HL-60 (cell line): Measurements from ENCODE around the gene ATOX1.

ENCODE experiments used
- TF ChIP-seq, protein P1 (sequence below): IDR thresholded peaks from one replicate; pipeline ENCODE4 v1.5.1; 2011; ENCODE audit warnings: low read length, control low read depth, inconsistent platforms; ENCODE audit not compliant: insufficient read depth
- TF ChIP-seq, protein P2 (sequence below): IDR thresholded peaks from 2 replicates; pipeline ENCODE4 v1.6.1; 2012; ENCODE audit warnings: low read depth; ENCODE audit not compliant: insufficient replicate concordance

DNA sequence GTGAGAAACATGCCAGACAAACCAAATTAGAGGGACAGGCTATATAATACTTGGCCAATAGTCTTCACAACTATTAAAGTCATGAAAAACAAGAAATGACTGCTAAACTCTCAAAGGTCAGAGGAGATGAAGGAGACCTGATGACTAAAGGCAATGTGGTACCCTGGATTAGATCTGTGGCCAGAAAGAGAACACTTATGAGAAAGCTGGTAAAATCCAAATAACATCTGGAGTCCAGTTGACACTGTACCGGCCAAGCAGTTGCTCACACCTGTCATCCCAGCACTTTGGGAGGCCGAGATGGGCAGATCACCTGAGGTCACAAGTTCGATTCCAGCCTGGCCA is 24.4 kb downstream of the ATOX1 start:
- TF ChIP-seq, protein P1, sequence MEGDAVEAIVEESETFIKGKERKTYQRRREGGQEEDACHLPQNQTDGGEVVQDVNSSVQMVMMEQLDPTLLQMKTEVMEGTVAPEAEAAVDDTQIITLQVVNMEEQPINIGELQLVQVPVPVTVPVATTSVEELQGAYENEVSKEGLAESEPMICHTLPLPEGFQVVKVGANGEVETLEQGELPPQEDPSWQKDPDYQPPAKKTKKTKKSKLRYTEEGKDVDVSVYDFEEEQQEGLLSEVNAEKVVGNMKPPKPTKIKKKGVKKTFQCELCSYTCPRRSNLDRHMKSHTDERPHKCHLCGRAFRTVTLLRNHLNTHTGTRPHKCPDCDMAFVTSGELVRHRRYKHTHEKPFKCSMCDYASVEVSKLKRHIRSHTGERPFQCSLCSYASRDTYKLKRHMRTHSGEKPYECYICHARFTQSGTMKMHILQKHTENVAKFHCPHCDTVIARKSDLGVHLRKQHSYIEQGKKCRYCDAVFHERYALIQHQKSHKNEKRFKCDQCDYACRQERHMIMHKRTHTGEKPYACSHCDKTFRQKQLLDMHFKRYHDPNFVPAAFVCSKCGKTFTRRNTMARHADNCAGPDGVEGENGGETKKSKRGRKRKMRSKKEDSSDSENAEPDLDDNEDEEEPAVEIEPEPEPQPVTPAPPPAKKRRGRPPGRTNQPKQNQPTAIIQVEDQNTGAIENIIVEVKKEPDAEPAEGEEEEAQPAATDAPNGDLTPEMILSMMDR: no peak
- TF ChIP-seq, protein P2, sequence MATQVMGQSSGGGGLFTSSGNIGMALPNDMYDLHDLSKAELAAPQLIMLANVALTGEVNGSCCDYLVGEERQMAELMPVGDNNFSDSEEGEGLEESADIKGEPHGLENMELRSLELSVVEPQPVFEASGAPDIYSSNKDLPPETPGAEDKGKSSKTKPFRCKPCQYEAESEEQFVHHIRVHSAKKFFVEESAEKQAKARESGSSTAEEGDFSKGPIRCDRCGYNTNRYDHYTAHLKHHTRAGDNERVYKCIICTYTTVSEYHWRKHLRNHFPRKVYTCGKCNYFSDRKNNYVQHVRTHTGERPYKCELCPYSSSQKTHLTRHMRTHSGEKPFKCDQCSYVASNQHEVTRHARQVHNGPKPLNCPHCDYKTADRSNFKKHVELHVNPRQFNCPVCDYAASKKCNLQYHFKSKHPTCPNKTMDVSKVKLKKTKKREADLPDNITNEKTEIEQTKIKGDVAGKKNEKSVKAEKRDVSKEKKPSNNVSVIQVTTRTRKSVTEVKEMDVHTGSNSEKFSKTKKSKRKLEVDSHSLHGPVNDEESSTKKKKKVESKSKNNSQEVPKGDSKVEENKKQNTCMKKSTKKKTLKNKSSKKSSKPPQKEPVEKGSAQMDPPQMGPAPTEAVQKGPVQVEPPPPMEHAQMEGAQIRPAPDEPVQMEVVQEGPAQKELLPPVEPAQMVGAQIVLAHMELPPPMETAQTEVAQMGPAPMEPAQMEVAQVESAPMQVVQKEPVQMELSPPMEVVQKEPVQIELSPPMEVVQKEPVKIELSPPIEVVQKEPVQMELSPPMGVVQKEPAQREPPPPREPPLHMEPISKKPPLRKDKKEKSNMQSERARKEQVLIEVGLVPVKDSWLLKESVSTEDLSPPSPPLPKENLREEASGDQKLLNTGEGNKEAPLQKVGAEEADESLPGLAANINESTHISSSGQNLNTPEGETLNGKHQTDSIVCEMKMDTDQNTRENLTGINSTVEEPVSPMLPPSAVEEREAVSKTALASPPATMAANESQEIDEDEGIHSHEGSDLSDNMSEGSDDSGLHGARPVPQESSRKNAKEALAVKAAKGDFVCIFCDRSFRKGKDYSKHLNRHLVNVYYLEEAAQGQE: no peak
